ENCODE measurements around the gene KIAA1328. TPM values are rescaled to one million over a fixed set of nuclear protein-coding genes. Genes with fewer than 3 reads are reported as not detected.

The KIAA1328 gene
- total and polyA plus RNA-seq, 8 donors = 2.1 to 5.2 (median 3.6) TPM

DNA sequence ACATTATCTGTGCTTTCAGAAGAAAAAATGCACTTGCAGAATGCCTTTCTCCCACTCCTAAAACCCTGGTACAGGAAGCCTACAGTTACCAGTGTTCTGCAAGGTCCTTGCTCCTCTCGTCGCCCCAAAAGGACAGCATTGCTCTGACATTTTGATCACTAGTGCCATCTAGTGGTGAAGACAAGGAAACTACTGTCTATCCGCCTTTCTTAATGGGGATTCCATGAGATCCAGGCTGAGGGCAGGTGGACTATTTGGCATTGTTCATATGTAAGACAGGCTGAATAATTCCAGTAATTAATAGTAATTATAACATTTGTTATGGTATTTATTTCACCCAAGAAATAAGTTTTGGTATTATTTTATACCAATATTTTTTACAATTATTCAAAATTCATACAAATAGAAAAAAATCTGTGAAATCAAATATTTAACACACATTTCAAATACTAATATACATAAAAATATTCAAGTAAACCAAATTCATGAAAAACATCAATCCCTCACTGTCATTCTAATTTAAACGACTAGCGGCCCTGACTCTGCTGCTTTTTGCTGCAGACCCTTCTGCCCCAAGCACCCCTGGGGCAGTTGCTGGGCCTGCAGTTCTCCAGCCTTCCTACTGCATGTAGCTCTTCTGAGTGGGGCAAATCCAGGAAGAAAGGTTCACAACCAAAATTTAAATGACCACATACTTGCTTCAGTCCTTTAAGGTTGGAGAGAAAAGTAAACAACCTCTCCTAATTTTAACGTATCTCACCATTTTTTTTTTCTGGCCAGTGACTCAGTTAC lies 19.1 kb upstream of the KIAA1328 start:
- Histone ChIP-seq H3K27me3 (no peaks in the 10 kb centered on the region), H3K27ac (no peak overlapping the region), H3K4me3 (no peak overlapping the region), H3K4me1 (peaks cover under 1 to 4% (median 3%) of the 10 kb centered on the region in 3 donors), H3K9me3 (no peaks in the 10 kb centered on the region), H3K36me3 (peaks cover 0 to 10% (median 4%) of the 10 kb centered on the region in 3 donors)
- DNase-seq (peak in 3 of 6 donors; percentile 7 to 34 (median 22)), FAIRE-seq (peak; percentile 53), ATAC-seq (peak; percentile 85 to 99 (median 92))
- intact Hi-C loops (cut with DNase I) = loop anchor here in 1 of 3 donors (5.0 kb wide), 1 partner anchor 122 kb away; no protein-coding TSS in a partner anchor
- WGBS, 2 donors = 40% methylated on average over 6 of the region's 6 CpGs
- TF ChIP-seq CTCF (IDR thresholded peaks at IDR 0.05) = peak; percentile 44 to 88 (median 72)

DNA sequence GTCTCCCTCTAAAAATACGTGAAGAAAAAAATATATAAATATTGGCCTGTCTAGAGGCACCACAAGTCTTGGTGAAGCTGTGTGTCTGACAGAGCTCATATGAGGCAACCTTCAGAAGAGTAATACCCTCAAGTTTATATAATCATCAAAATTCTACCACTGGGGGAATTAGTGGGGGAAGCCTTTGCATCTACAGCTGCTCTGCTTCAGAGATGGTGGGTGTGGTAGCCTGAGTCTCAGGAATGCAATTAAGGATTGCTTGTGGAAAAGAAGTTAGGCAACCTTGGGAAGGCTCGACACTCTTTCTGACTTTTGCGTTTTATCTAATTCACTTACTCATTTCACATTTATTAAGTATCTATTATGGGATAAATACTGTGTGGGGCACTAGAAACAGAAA lies 17.5 kb upstream of the KIAA1328 start:
- ATAC-seq (no peak), DNase-seq (no peak), FAIRE-seq (no peak)
- Histone ChIP-seq H3K36me3 (no peaks in the 10 kb centered on the region), H3K27ac (no peak overlapping the region), H3K4me1 (peaks cover 6 to 12% (median 11%) of the 10 kb centered on the region in 3 donors), H3K4me3 (no peak overlapping the region), H3K9me3 (no peaks in the 10 kb centered on the region), H3K27me3 (no peaks in the 10 kb centered on the region)
- WGBS, 2 donors = 75 to 79% methylated on average over 3 of the region's 3 CpGs
- intact Hi-C loops (cut with DNase I) = no loop called here
- TF ChIP-seq CTCF (IDR thresholded peaks at IDR 0.05) = no peak

GRCh38 chr18:36811955-36812354 lies 17.0 kb upstream of the KIAA1328 start:
- Histone ChIP-seq H3K27ac (no peak overlapping the region), H3K4me3 (no peak overlapping the region), H3K27me3 (no peaks in the 10 kb centered on the region), H3K36me3 (no peaks in the 10 kb centered on the region), H3K4me1 (peaks cover 6 to 12% (median 11%) of the 10 kb centered on the region in 3 donors), H3K9me3 (no peaks in the 10 kb centered on the region)
- intact Hi-C loops (cut with DNase I) = no loop called here
- TF ChIP-seq CTCF (IDR thresholded peaks at IDR 0.05) = no peak
- ATAC-seq (no peak), DNase-seq (no peak), FAIRE-seq (no peak)

DNA sequence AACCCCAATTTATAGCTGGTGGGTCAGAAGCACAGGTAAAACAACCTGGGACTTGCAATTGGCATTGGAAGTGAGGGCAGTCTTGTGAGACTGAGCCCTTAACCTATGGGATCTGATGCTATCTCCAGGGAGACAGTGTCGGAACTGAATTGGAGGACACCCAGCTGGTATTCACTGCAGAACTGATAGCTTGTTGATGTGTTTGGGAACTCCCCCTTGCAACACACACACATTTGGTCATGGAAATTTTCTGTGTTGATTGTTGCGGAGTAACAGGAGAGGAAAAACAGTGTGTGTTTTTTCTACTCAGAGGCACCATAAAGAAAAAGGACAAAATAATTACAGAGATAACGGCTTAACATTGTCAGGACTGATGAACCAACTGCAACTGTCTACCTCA lies 16.2 kb upstream of the KIAA1328 start:
- no peak for DNase-seq

More for the DNA sequence above, 16.2 kb upstream of the KIAA1328 start:
- TF ChIP-seq CTCF (IDR thresholded peaks at IDR 0.05) = no peak
- intact Hi-C loops (cut with DNase I) = no loop called here
- ATAC-seq (peak in 1 of 4 donors; percentile 19), FAIRE-seq (no peak)
- Histone ChIP-seq H3K27me3 (no peaks in the 10 kb centered on the region), H3K4me3 (no peak overlapping the region), H3K36me3 (no peaks in the 10 kb centered on the region), H3K4me1 (peaks cover 6 to 12% (median 11%) of the 10 kb centered on the region in 3 donors), H3K9me3 (no peaks in the 10 kb centered on the region), H3K27ac (no peak overlapping the region)
- WGBS, 2 donors = 69 to 71% methylated on average over 3 of the region's 3 CpGs
